ENCODE measurements around the gene MPC1L. TPM values are rescaled to one million over a fixed set of nuclear protein-coding genes. Genes with fewer than 3 reads are reported as not detected.

MPC1L gene
- total and polyA plus RNA-seq, 8 donors = not detected

DNA sequence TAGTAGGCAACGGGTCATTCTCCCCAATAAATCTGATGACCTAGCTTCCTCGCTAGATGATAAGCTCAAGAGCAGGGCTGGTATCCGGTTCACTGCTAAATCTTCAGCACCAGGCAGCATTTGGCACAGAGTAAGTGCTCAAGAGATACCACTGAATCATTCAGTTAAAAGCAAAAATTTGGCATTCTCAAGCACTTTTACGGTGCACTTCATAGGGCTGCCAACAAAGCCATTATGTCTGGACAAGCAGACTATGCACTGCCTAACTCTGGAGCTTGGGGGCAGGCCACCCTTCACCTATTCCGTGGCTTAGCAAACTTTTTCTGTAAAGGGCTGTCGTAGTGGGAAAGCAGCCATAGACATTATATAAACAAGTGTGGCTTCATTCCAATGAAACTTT, 47.9 kb downstream of the MPC1L start:
- H3K36me3 ChIP-seq = peaks cover 0 to 57% of the 10 kb centered on the region in 2 donors
- intact Hi-C loops (cut with DNase I) = no loop called here
- DNase-seq (no peak), ATAC-seq (no peak)
- H3K4me3 ChIP-seq = no peak overlapping the region
- TF ChIP-seq, protein P1, sequence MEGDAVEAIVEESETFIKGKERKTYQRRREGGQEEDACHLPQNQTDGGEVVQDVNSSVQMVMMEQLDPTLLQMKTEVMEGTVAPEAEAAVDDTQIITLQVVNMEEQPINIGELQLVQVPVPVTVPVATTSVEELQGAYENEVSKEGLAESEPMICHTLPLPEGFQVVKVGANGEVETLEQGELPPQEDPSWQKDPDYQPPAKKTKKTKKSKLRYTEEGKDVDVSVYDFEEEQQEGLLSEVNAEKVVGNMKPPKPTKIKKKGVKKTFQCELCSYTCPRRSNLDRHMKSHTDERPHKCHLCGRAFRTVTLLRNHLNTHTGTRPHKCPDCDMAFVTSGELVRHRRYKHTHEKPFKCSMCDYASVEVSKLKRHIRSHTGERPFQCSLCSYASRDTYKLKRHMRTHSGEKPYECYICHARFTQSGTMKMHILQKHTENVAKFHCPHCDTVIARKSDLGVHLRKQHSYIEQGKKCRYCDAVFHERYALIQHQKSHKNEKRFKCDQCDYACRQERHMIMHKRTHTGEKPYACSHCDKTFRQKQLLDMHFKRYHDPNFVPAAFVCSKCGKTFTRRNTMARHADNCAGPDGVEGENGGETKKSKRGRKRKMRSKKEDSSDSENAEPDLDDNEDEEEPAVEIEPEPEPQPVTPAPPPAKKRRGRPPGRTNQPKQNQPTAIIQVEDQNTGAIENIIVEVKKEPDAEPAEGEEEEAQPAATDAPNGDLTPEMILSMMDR (IDR thresholded peaks at IDR 0.05) = no peak
- H3K27me3 ChIP-seq = no peaks in the 10 kb centered on the region
- H3K9me3 ChIP-seq = no peaks in the 10 kb centered on the region
- H3K4me1 ChIP-seq = no peaks in the 10 kb centered on the region
- no peak overlapping the region for H3K27ac ChIP-seq

Other genes starting within 250 kb of the MPC1L start
- 100 to 1,000 TPM; 129 to 135 TPM for gene ATP6AP2, start 42.5 kb upstream of the MPC1L start, total RNA-seq
- gene ATP6AP2, start 42.5 kb upstream of the MPC1L start, polyA plus RNA-seq (ENCODE audit: insufficient read length in 6 of 6) = 100 to 1,000 TPM; 118 to 145 (median 126) TPM
- gene CXorf38, start 24.1 kb downstream of the MPC1L start, total RNA-seq = 10 to 100 TPM; 11.1 to 18.8 TPM
- gene CXorf38, start 24.1 kb downstream of the MPC1L start, polyA plus RNA-seq (ENCODE audit: insufficient read length in 6 of 6) = 10 to 100 TPM; 10.6 to 12.7 (median 11.7) TPM
- 10 to 100 TPM; 44.6 to 45.9 TPM for gene MED14, start 112.1 kb downstream of the MPC1L start, total RNA-seq
- 10 to 100 TPM; 55.8 to 67.2 (median 59.2) TPM for gene MED14, start 112.1 kb downstream of the MPC1L start, polyA plus RNA-seq (ENCODE audit: insufficient read length in 6 of 6)